ENCODE results near the gene ZNF25.
"Not testable (repeated sequence)": the region's sequence is repeated elsewhere in the genome, so short reads cannot be mapped to it uniquely, and the experiment has no call there.

The ZNF25 gene

GRCh38 chr10:37937864-37938263 lies 38.6 kb downstream of the ZNF25 start:
- DNase-seq: no peak

GRCh38 chr10:37934791-37935190 lies 41.7 kb downstream of the ZNF25 start:
- no peak for DNase-seq

- DNase-seq: no peak
Observed at GRCh38 chr10:37930423-37930822, 46.0 kb downstream of the ZNF25 start.

- not testable (repeated sequence) for DNase-seq
Observed at GRCh38 chr10:37908165-37908564, 68.3 kb downstream of the ZNF25 start.

- DNase-seq: no peak
Observed at GRCh38 chr10:37906382-37906781, 70.1 kb downstream of the ZNF25 start.
